ENCODE measurements around the gene XYLB.

GRCh38 chr3:38325256-38325655 lies 21.3 kb upstream of the XYLB start:
- no peak for TF ChIP-seq CTCF (IDR thresholded peaks at IDR 0.05)
- TF ChIP-seq POLR2A (IDR thresholded peaks at IDR 0.05), result no peak

All from suprapubic skin (tissue), 3 donors.